HCT116 (cell line): ENCODE measurements around the gene BRIP1. TPM values are rescaled to one million over a fixed set of nuclear protein-coding genes. Genes with fewer than 3 reads are reported as not detected.

Experiments
- ATAC-seq: fragments of 200-7000 bp; cut with Tn5 transposase; 2 replicates; pipeline ENCODE4 v1.9.1; 2020; ENCODE audit warnings: mild to moderate bottlenecking, moderate library complexity
- BruUV-seq: library from RNA; stranded (reverse); fragments of 400-500 nt; replicated peaks from 2 replicates; lab custom pipeline; 2021; lab: Mats Ljungman, UMichigan
- CTCF ChIA-PET: fragments of 300-600 bp; sonication (Branson Sonifier 250); formaldehyde crosslinking; loops from one replicate; lab custom pipeline; 2021; ENCODE audit warnings: antibody characterized with exemption; lab: Charles Lee
- POLR2A ChIA-PET: fragments of 300-600, 350-600 bp; sonication (Branson Sonifier 250); formaldehyde crosslinking; loops from one replicate; lab custom pipeline; 2021; ENCODE audit warnings: antibody characterized with exemption; lab: Charles Lee
- RAD21 ChIA-PET, 2 experiments: fragments of 300-600 bp; sonication (Branson Sonifier 250); formaldehyde crosslinking; loops; one replicate each; lab custom pipeline; 2023; ENCODE audit warnings: low total read pairs in 2 of 2; ENCODE audit not compliant: uncharacterized antibody in 2 of 2, unreplicated experiment in 2 of 2, low non-redundant PET in 1 of 2; lab: Charles Lee
- DNase-seq: peaks from one replicate; pipeline ENCODE4 v3.0.0-alpha.2; 2010; ENCODE audit warnings: low read depth, low spot score
- H2AFZ ChIP-seq: fragments of 200-600 bp; shearing (Covaris generic), sonication (generic); 2 replicates; pipeline ENCODE4 v1.6.1; 2017; ENCODE audit warnings: low read depth, mixed run types, mixed read lengths, antibody characterized with exemption, low read length; ENCODE audit not compliant: poor library complexity, severe bottlenecking
- H3K27ac ChIP-seq: 2 replicates; pipeline ENCODE4 v1.5.1; 2012; ENCODE audit warnings: low read depth, low read length
- H3K27me3 ChIP-seq: fragments of 200-600 bp; sonication (generic); 2 replicates; pipeline ENCODE4 v1.6.1; 2016; ENCODE audit warnings: mixed run types, low read length, mixed read lengths; ENCODE audit not compliant: insufficient read depth
- H3K36me3 ChIP-seq, 2 experiments: fragments of 200-500 bp in 1 of 2; fragments of 200-600 bp in 1 of 2; sonication (Bioruptor generic) in 1 of 2; sonication (generic) in 1 of 2; 2 replicates each; pipeline versions ENCODE4 v1.5.1 to v1.6.1; 2014 to 2016; ENCODE audit warnings: low read length in 2 of 2, inconsistent platforms in 1 of 2, mixed read lengths in 1 of 2, mixed run types in 1 of 2; ENCODE audit not compliant: insufficient read depth in 2 of 2, control insufficient read depth in 1 of 2
- H3K4me1 ChIP-seq, 2 experiments: fragments of 200-600 bp in 1 of 2; sonication (generic) in 1 of 2; 2 replicates each; pipeline versions ENCODE4 v1.5.1 to v1.6.1; 2012 to 2017; ENCODE audit warnings: low read length in 2 of 2, inconsistent platforms in 1 of 2, mild to moderate bottlenecking in 1 of 2, mixed read lengths in 1 of 2, mixed run types in 1 of 2, moderate library complexity in 1 of 2; ENCODE audit not compliant: insufficient read depth in 2 of 2, control insufficient read depth in 1 of 2
- H3K4me2 ChIP-seq: fragments of 200-600 bp; sonication (generic); 2 replicates; pipeline ENCODE4 v1.6.1; 2017; ENCODE audit warnings: mixed run types, low read length, mixed read lengths
- H3K4me3 ChIP-seq, 2 experiments: fragments of 200-600 bp in 1 of 2; sonication (generic) in 1 of 2; replicated peaks in 1 of 2; 2 replicates each; pipeline ENCODE4 v1.5.1; 2011 to 2016; ENCODE audit warnings: low read length in 2 of 2, control low read depth in 1 of 2, low read depth in 1 of 2, mild to moderate bottlenecking in 1 of 2, mixed read lengths in 1 of 2, mixed run types in 1 of 2
- H3K79me2 ChIP-seq: fragments of 200-600 bp; sonication (generic); 2 replicates; pipeline ENCODE4 v1.6.1; 2017; ENCODE audit warnings: mild to moderate bottlenecking, mixed run types, low read length, moderate library complexity, mixed read lengths; ENCODE audit not compliant: insufficient read depth
- H3K9ac ChIP-seq: fragments of 200-600 bp; sonication (generic); 2 replicates; pipeline ENCODE4 v1.6.1; 2016; ENCODE audit warnings: low read length, mixed read lengths
- H3K9me2 ChIP-seq: fragments of 200-600 bp; sonication (generic), shearing (Covaris generic); 2 replicates; pipeline ENCODE4 v1.6.1; 2017; ENCODE audit warnings: mixed run types, mild to moderate bottlenecking, moderate library complexity; ENCODE audit not compliant: insufficient read depth
- H3K9me3 ChIP-seq, 2 experiments: fragments of 200-500 bp in 1 of 2; fragments of 200-600 bp in 1 of 2; sonication (Bioruptor generic) in 1 of 2; sonication (generic) in 1 of 2; 2 replicates each; pipeline ENCODE4 v1.6.1; 2014 to 2017; ENCODE audit warnings: low read length in 2 of 2, mixed read lengths in 2 of 2, inconsistent platforms in 1 of 2, low read depth in 1 of 2, mild to moderate bottlenecking in 1 of 2, mixed run types in 1 of 2, moderate library complexity in 1 of 2; ENCODE audit not compliant: control insufficient read depth in 1 of 2, insufficient read depth in 1 of 2
- H4K20me1 ChIP-seq: fragments of 200-600 bp; sonication (generic), shearing (Covaris generic); 2 replicates; pipeline ENCODE4 v1.6.1; 2017; ENCODE audit warnings: mixed run types, mild to moderate bottlenecking, moderate library complexity; ENCODE audit not compliant: insufficient read depth
- CBX3 ChIP-seq: IDR thresholded peaks from 2 replicates; pipeline ENCODE4 v1.6.1; 2012; ENCODE audit warnings: low read depth
- CEBPB ChIP-seq: IDR thresholded peaks from 2 replicates; pipeline ENCODE4 v1.6.1; 2012; ENCODE audit warnings: low read depth
- CTCF ChIP-seq, 3 experiments: fragments of 200-600 bp in 1 of 3; sonication (generic) in 1 of 3; IDR thresholded peaks in 2 of 3; conservative IDR thresholded peaks in 1 of 3; 2 replicates each; pipeline ENCODE4 v1.5.1; 2012 to 2017; ENCODE audit warnings: low read depth in 2 of 3, low read length in 2 of 3, antibody characterized with exemption in 1 of 3, borderline replicate concordance in 1 of 3, control low read depth in 1 of 3, mild to moderate bottlenecking in 1 of 3, mixed read lengths in 1 of 3, mixed run types in 1 of 3, moderate library complexity in 1 of 3; ENCODE audit not compliant: insufficient read depth in 1 of 3
- EGR1 ChIP-seq: IDR thresholded peaks from 2 replicates; pipeline ENCODE4 v1.6.1; 2012; ENCODE audit warnings: low read depth
- ELF1 ChIP-seq: IDR thresholded peaks from 2 replicates; pipeline ENCODE4 v1.6.1; 2012; ENCODE audit warnings: low read depth, borderline replicate concordance
- EZH2 ChIP-seq: fragments of 200-600 bp; sonication (generic); IDR thresholded peaks from 2 replicates; pipeline ENCODE4 v1.6.1; 2017; ENCODE audit warnings: antibody characterized with exemption, mixed run types
- EZH2phosphoT487 ChIP-seq: fragments of 200-600 bp; IDR thresholded peaks from 2 replicates; pipeline ENCODE4 v1.6.1; 2018; ENCODE audit warnings: antibody characterized with exemption, borderline replicate concordance
- JUND ChIP-seq: IDR thresholded peaks from 2 replicates; pipeline ENCODE4 v1.6.1; 2012
- MAX ChIP-seq: IDR thresholded peaks from 2 replicates; pipeline ENCODE4 v1.6.1; 2012
- POLR2A ChIP-seq: IDR thresholded peaks from 2 replicates; pipeline ENCODE4 v1.7.0; 2011; ENCODE audit warnings: borderline replicate concordance; ENCODE audit not compliant: insufficient read depth, insufficient read length; ENCODE audit errors: extremely low read depth
- POLR2AphosphoS5 ChIP-seq: IDR thresholded peaks from 2 replicates; pipeline ENCODE4 v1.6.1; 2011; ENCODE audit warnings: mild to moderate bottlenecking, low read depth, low read length, moderate library complexity
- RAD21 ChIP-seq: IDR thresholded peaks from 2 replicates; pipeline ENCODE4 v1.6.1; 2012; ENCODE audit warnings: low read depth, mild to moderate bottlenecking
- SIN3A ChIP-seq: IDR thresholded peaks from 2 replicates; pipeline ENCODE4 v1.6.1; 2012; ENCODE audit warnings: low read depth
- SP1 ChIP-seq: IDR thresholded peaks from 2 replicates; pipeline ENCODE4 v1.6.1; 2012; ENCODE audit warnings: low read depth
- SRF ChIP-seq: IDR thresholded peaks from 2 replicates; pipeline ENCODE4 v1.6.1; 2012; ENCODE audit warnings: low read depth
- TCF7L2 ChIP-seq: IDR thresholded peaks from 2 replicates; pipeline ENCODE4 v1.7.0; 2011; ENCODE audit warnings: borderline replicate concordance, inconsistent platforms; ENCODE audit not compliant: insufficient read depth, insufficient read length; ENCODE audit errors: extremely low read depth
- YY1 ChIP-seq: IDR thresholded peaks from 2 replicates; pipeline ENCODE4 v1.6.1; 2011; ENCODE audit warnings: low read length, low read depth, moderate library complexity, mild to moderate bottlenecking; ENCODE audit not compliant: insufficient replicate concordance; ENCODE audit errors: extremely low read depth
- ZBTB33 ChIP-seq: IDR thresholded peaks from 2 replicates; pipeline ENCODE4 v1.6.1; 2011; ENCODE audit warnings: mild to moderate bottlenecking, low read length, moderate library complexity; ENCODE audit not compliant: insufficient replicate concordance; ENCODE audit errors: extremely low read depth
- ZFX ChIP-seq: fragments of 450-650 bp; IDR thresholded peaks from 2 replicates; pipeline ENCODE4 v1.6.1; 2017
- ZNF274 ChIP-seq: fragments of 200-500 bp; sonication (Bioruptor generic); IDR thresholded peaks from 2 replicates; pipeline ENCODE4 v1.6.1; 2014; ENCODE audit warnings: mild to moderate bottlenecking, low read depth, low read length, inconsistent platforms
- intact Hi-C: fragments of 100-400 bp; cut with micrococcal nuclease; formaldehyde crosslinking; loops from 2 replicates; pipeline ENCODE4 v1.10.0; 2022
- total RNA-seq: library from RNA; stranded (reverse); gene quantifications from one replicate; pipeline ENCODE4 v1.2.1, GENCODE V29; 2021; ENCODE audit not compliant: unreplicated experiment

The BRIP1 gene
- total RNA-seq, 1 experiment from 2014 or later = 22.2 TPM

GRCh38 chr17:61660746-61661485 lies 202.4 kb downstream of the BRIP1 start:
- POLR2A ChIA-PET = no interaction called here
- ATAC-seq (no peak), DNase-seq (no peak)
- H3K9me2 ChIP-seq = no peaks in the 10 kb centered on the region
- no peak overlapping the region for H3K9ac ChIP-seq
- H3K79me2 ChIP-seq = no peaks in the 10 kb centered on the region
- intact Hi-C loops = no loop called here
- no peak overlapping the region for H3K4me2 ChIP-seq
- no peaks in the 10 kb centered on the region for H3K9me3 ChIP-seq
- no peak for TF ChIP-seq POLR2AphosphoS5
- TF ChIP-seq ZBTB33 = no peak
- no peak for TF ChIP-seq EGR1
- no peak for TF ChIP-seq POLR2A
- TF ChIP-seq SIN3A = no peak
- TF ChIP-seq CTCF (IDR thresholded peaks at IDR 0.05 in 2 of 3, conservative IDR thresholded peaks at IDR 0.05 in 1 of 3; ENCODE audit: borderline replicate concordance in 1 of 3, insufficient read depth in 1 of 3, low read depth in 2 of 3, low read length in 2 of 3) = no peak
- TF ChIP-seq ZNF274 = no peak
- TF ChIP-seq CEBPB = no peak
- no peak for TF ChIP-seq RAD21
- no peak for TF ChIP-seq TCF7L2
- TF ChIP-seq YY1 = no peak
- TF ChIP-seq SRF = no peak
- no peak for TF ChIP-seq ELF1
- TF ChIP-seq EZH2phosphoT487 = no peak
- no peak for TF ChIP-seq SP1
- no peak for TF ChIP-seq ZFX
- TF ChIP-seq EZH2 = no peak
- TF ChIP-seq CBX3 = no peak
- TF ChIP-seq JUND = no peak
- TF ChIP-seq MAX = no peak
- no peaks in the 10 kb centered on the region for H4K20me1 ChIP-seq
- H3K4me3 ChIP-seq = no peak overlapping the region
- no peak overlapping the region for H2AFZ ChIP-seq
- no peak overlapping the region for H3K27ac ChIP-seq
- H3K4me1 ChIP-seq = no peaks in the 10 kb centered on the region
- H3K36me3 ChIP-seq = no peaks in the 10 kb centered on the region
- H3K27me3 ChIP-seq = no peaks in the 10 kb centered on the region
- RAD21 ChIA-PET = no interaction called here
- CTCF ChIA-PET = no interaction called here
- no TSS peak for BruUV-seq
